ENCODE measurements around the gene DUSP1.

- TF ChIP-seq SUZ12 (IDR thresholded peaks at IDR 0.05) (no peak), TARDBP (IDR thresholded peaks at IDR 0.05) (no peak), BHLHE40 (IDR thresholded peaks at IDR 0.05; ENCODE audit: borderline replicate concordance) (no peak), NFRKB (IDR thresholded peaks at IDR 0.05) (no peak), SP1 (IDR thresholded peaks at IDR 0.05) (no peak), ARNT (IDR thresholded peaks at IDR 0.05) (no peak), L3MBTL2 (conservative IDR thresholded peaks at IDR 0.05) (no peak), ZNF384 (IDR thresholded peaks at IDR 0.05) (no peak), FOXM1 (IDR thresholded peaks at IDR 0.05; ENCODE audit: borderline replicate concordance) (no peak), ELF4 (IDR thresholded peaks at IDR 0.05) (no peak), FOXK2 (IDR thresholded peaks at IDR 0.05) (no peak), HDGF (IDR thresholded peaks at IDR 0.05; ENCODE audit: borderline replicate concordance) (no peak), FOXA1 (IDR thresholded peaks at IDR 0.05) (no peak)
Observed at GRCh38 chr5:172718527-172719114, 52.4 kb downstream of the DUSP1 start.

Data from HEK293T (cell line).